Glutamatergic neuron (in vitro differentiated cells): ENCODE data around the gene TMEM269. TPM values are rescaled to one million over a fixed set of nuclear protein-coding genes. Genes with fewer than 3 reads are reported as not detected.

Experiments
- DNase-seq: peaks from one replicate; pipeline ENCODE4 v3.0.0; 2022
- H3K27ac Mint-ChIP-seq: one replicate; pipeline ENCODE4 v1.8.0; 2020; ENCODE audit warnings: mild to moderate bottlenecking, mixed read lengths, inconsistent platforms; ENCODE audit not compliant: unreplicated experiment
- H3K27me3 Mint-ChIP-seq: one replicate; pipeline ENCODE4 v1.8.0; 2020; ENCODE audit warnings: mild to moderate bottlenecking, moderate library complexity, mixed read lengths, inconsistent platforms; ENCODE audit not compliant: unreplicated experiment
- H3K36me3 Mint-ChIP-seq: one replicate; pipeline ENCODE4 v1.8.0; 2020; ENCODE audit warnings: mild to moderate bottlenecking, mixed read lengths, inconsistent platforms; ENCODE audit not compliant: unreplicated experiment
- H3K4me1 Mint-ChIP-seq: one replicate; pipeline ENCODE4 v1.8.0; 2020; ENCODE audit warnings: mild to moderate bottlenecking, low read depth, mixed read lengths, inconsistent platforms; ENCODE audit not compliant: unreplicated experiment
- H3K4me3 Mint-ChIP-seq: one replicate; pipeline ENCODE4 v1.8.0; 2020; ENCODE audit warnings: mild to moderate bottlenecking, mixed read lengths, inconsistent platforms; ENCODE audit not compliant: unreplicated experiment
- H3K9me3 Mint-ChIP-seq: one replicate; pipeline ENCODE4 v1.8.0; 2020; ENCODE audit warnings: mild to moderate bottlenecking, moderate library complexity, mixed read lengths, inconsistent platforms; ENCODE audit not compliant: unreplicated experiment
- CTCF ChIP-seq: fragments of 200-600 bp; sonication (generic); IDR thresholded peaks from one replicate; pipeline ENCODE4 v1.5.0; 2021; ENCODE audit not compliant: partially characterized antibody, unreplicated experiment
- long read RNA-seq: library from polyadenylated mRNA; unstranded; transcript quantifications from one replicate; pipeline ENCODE4 v2.0.0, GENCODE V29; 2020; ENCODE audit not compliant: unreplicated experiment
- total RNA-seq: library from RNA; stranded (reverse); fragmentation: NEBNext Ultra II Directional; extraction: Animal tissue kit (Norgen Biotek cat#: 25700); gene quantifications from one replicate; pipeline ENCODE4 v1.2.1, GENCODE V29; 2021; ENCODE audit not compliant: unreplicated experiment

TMEM269 gene
- total RNA-seq = 0.32 TPM
- long read RNA-seq = 0 reads

DNA sequence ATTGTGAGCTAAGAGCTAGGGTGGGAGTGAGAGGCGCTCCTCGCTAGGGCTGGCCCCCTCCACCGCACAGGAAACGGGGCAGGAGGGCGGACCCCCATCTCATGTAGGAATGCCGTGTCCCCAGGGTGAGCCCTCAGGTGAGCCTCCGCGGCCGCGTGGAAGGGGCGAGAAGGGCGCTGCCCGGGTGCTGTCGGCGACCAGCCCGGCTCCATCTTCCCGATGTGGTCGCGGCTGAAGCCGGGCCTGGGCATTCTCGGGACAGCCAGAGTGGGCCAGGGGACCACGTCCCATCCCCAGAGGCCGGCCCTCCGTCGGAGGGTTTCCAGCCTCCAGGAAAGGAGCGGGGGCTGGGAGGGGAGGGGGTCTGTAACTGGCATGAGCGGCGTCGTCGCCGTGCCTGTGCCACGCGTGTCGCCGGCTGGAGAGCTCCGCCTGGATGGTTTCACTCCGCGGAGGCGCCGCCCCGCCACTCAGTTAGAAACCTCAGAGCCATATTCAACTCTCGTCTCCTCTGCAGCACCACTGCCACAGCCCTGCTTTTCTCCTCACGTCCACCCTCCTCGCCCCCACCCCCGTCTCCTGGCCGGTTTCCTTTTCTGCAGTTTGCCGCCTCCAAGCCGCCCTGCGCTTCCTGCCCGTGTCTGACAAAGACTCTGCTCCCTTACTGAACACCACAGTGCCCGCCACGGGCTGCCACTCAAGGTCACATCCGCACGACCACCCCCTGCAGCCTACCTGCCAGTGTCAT is at the start of gene TMEM269:
TMEM269 (plus strand) TSS at position 46 of the 748 bp plus-strand sequence. CDS start 4,903 bp downstream, outside the sequence.
- Mint-ChIP-seq H3K4me1 (peaks cover 21% of the 10 kb centered on the region), H3K27me3 (peaks cover 7% of the 10 kb centered on the region), H3K27ac (peak within 1 kb of the TSS; percentile 52), H3K36me3 (peaks cover 5% of the 10 kb centered on the region), H3K9me3 (peaks cover 2% of the 10 kb centered on the region), H3K4me3 (no peak within 1 kb of the TSS)
- no peak for TF ChIP-seq CTCF
- DNase-seq = peak; percentile 23

DNA sequence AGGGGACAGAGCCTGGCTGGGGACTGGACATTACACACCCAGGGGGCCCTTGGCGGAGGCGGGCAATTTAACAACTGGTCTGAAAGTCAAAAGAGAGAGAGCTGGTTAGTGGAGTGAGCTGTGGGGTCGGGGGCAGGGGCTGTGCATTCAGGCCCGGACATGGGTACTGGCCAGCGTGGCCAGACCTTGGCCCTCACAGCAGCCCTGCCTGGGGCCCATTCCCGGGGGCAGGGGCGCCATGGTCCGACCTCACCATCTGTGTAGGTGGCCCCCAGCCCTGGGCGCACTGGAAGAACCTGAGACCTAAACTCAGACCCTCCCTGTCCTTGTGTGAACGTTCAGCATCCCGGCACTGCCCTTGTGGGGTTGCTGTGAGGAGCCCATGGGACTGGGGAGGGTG is 49.7 kb upstream of the TMEM269 start:
- Mint-ChIP-seq H3K4me3 (no peak overlapping the region), H3K27me3 (peaks cover 4% of the 10 kb centered on the region), H3K27ac (no peak overlapping the region), H3K9me3 (peaks cover 2% of the 10 kb centered on the region), H3K36me3 (no peaks in the 10 kb centered on the region), H3K4me1 (no peaks in the 10 kb centered on the region)
- no peak for TF ChIP-seq CTCF
- DNase-seq = no peak

DNA sequence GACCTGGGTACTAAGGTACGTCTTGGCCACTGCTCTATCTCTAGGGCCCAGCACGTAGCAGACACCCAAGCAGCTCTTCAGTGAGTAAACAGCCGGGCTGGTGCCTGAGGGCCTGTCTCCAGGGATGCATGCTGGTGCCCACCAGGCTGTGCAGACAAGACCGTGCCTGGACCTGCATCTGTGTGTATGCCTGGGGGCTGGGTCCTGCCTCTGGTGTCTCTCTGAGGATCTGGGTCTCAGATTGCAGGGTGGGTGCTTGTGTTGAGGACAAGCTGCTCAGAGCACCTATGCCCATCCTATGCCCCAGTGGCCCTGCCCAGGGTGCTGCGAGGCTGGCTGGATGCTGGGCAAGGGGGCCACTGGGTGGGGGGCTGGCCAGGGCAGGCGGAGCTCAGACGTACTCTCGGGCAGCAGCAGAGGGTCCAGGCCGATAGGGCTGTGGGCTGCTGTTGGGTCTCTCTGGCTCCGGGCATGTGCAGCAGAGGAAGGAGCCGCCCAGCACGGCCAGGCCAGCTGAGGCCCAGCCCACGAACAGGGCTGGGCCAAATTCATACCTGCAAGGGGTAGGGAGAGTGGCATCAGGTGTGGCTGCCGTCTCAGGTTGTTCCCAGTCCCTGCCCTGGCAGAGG is 49.2 kb upstream of the TMEM269 start:
- Mint-ChIP-seq H3K9me3 (peaks cover 3% of the 10 kb centered on the region), H3K27ac (no peak overlapping the region), H3K4me1 (no peaks in the 10 kb centered on the region), H3K36me3 (no peaks in the 10 kb centered on the region), H3K27me3 (peaks cover 6% of the 10 kb centered on the region), H3K4me3 (no peak overlapping the region)
- TF ChIP-seq CTCF = no peak
- no peak for DNase-seq

DNA sequence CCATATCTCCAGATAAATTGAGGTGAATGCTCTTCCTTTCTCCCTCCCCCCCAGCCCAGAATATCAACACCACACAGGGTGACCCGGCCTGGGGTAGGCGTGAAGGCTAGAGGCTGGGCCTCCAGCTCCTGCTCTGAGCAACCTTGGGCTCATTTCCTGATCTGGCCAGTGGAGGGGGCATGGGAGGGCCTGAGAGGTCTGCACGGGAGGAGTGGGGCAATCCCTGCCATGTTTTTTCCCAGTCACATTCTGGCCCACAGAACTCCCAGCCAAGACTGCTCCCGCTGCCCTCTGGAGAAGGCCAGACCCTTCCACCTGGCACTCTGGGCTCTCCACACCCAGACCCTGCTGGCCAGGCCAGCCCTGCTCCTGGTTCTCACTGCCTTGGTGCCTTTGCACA is 48.6 kb upstream of the TMEM269 start:
- no peaks in the 10 kb centered on the region for H3K4me1 Mint-ChIP-seq
- H3K27ac Mint-ChIP-seq = no peak overlapping the region
- H3K4me3 Mint-ChIP-seq = no peak overlapping the region
- H3K27me3 Mint-ChIP-seq = peaks cover 7% of the 10 kb centered on the region
- no peak for TF ChIP-seq CTCF
- peaks cover 4% of the 10 kb centered on the region for H3K9me3 Mint-ChIP-seq
- DNase-seq = peak; percentile 63
- no peaks in the 10 kb centered on the region for H3K36me3 Mint-ChIP-seq

GRCh38 chr1:42736571-42737200 is 48.1 kb upstream of the TMEM269 start:
- H3K9me3 Mint-ChIP-seq = peaks cover 4% of the 10 kb centered on the region
- H3K27me3 Mint-ChIP-seq = peaks cover 7% of the 10 kb centered on the region
- no peak overlapping the region for H3K4me3 Mint-ChIP-seq
- peak overlapping the region; percentile 43 for H3K27ac Mint-ChIP-seq
- H3K4me1 Mint-ChIP-seq = no peaks in the 10 kb centered on the region
- no peak for DNase-seq
- H3K36me3 Mint-ChIP-seq = no peaks in the 10 kb centered on the region
- no peak for TF ChIP-seq CTCF
